CD4-positive, alpha-beta T cell (primary cell): ENCODE measurements around the gene LKAAEAR1. TPM values are rescaled to one million over a fixed set of nuclear protein-coding genes. Genes with fewer than 3 reads are reported as not detected.

Source experiments
- ATAC-seq: fragments of 200-7000 bp; cut with Tn5 transposase; one replicate; pipeline ENCODE4 v1.10.0; 2022; ENCODE audit warnings: mild to moderate bottlenecking; ENCODE audit not compliant: poor library complexity
- CTCF ChIA-PET: fragments of 350-600 bp; sonication (Branson Sonifier 250); formaldehyde crosslinking; loops from one replicate; lab custom pipeline; 2021; ENCODE audit warnings: antibody characterized with exemption, inconsistent platforms; lab: Charles Lee
- POLR2A ChIA-PET: fragments of 350-600 bp; sonication (Branson Sonifier 250); formaldehyde crosslinking; loops from one replicate; lab custom pipeline; 2021; ENCODE audit warnings: antibody characterized with exemption, inconsistent platforms; lab: Charles Lee
- DNase-seq, 14 experiments: peaks; one replicate each; pipeline ENCODE4 v3.0.0-alpha.2; 2013 to 2020; ENCODE audit warnings: mixed read lengths in 2 of 14
- H3K27ac ChIP-seq, 2 donors: one replicate each; pipeline versions ENCODE4 v1.5.1 to v1.7.0; 2013; ENCODE audit warnings: low read length in 2 of 2, low read depth in 1 of 2, mild to moderate bottlenecking in 1 of 2
- H3K27me3 ChIP-seq, 2 experiments: 1 replicate in 1 of 2; 2 replicates in 1 of 2; pipeline versions ENCODE4 v1.6.1 to v1.7.0; 2013; ENCODE audit warnings: low read length in 2 of 2, control low read depth in 1 of 2, mild to moderate bottlenecking in 1 of 2, moderate library complexity in 1 of 2; ENCODE audit not compliant: insufficient read depth in 2 of 2, control insufficient read depth in 1 of 2
- H3K36me3 ChIP-seq: one replicate; pipeline ENCODE4 v1.6.1; 2013; ENCODE audit warnings: low read length, control low read depth; ENCODE audit not compliant: insufficient read depth
- H3K4me1 ChIP-seq: one replicate; pipeline ENCODE4 v1.6.1; 2013; ENCODE audit warnings: low read length, control low read depth; ENCODE audit not compliant: insufficient read depth
- H3K4me3 ChIP-seq: one replicate; pipeline ENCODE4 v1.5.1; 2013; ENCODE audit warnings: mild to moderate bottlenecking, low read length, moderate library complexity
- H3K9me3 ChIP-seq, 2 experiments: 1 replicate in 1 of 2; 2 replicates in 1 of 2; pipeline versions ENCODE4 v1.6.1 to v1.7.0; 2013; ENCODE audit warnings: low read length in 2 of 2, mild to moderate bottlenecking in 2 of 2, control low read depth in 1 of 2, moderate library complexity in 1 of 2; ENCODE audit not compliant: control insufficient read depth in 1 of 2, insufficient read depth in 1 of 2
- H3K27ac Mint-ChIP-seq: one replicate; pipeline ENCODE4 v1.8.0; 2020; ENCODE audit warnings: mixed read lengths
- H3K27me3 Mint-ChIP-seq: one replicate; pipeline ENCODE4 v1.8.0; 2021; ENCODE audit warnings: mixed read lengths
- H3K36me3 Mint-ChIP-seq: one replicate; pipeline ENCODE4 v1.8.0; 2021; ENCODE audit warnings: low read depth, mixed read lengths
- H3K4me1 Mint-ChIP-seq: one replicate; pipeline ENCODE4 v1.8.0; 2021; ENCODE audit warnings: low read depth, mixed read lengths
- H3K4me3 Mint-ChIP-seq: one replicate; pipeline ENCODE4 v1.8.0; 2020; ENCODE audit warnings: mild to moderate bottlenecking, mixed read lengths
- H3K9me3 Mint-ChIP-seq: one replicate; pipeline ENCODE4 v1.8.0; 2020; ENCODE audit warnings: mixed read lengths
- intact Hi-C, 2 experiments: fragments of 100-400 bp; cut with DNase I in 1 of 2; cut with micrococcal nuclease in 1 of 2; formaldehyde crosslinking; loops; one replicate each; pipeline versions ENCODE4 v1.15.1 to v1.9.0; 2023 to 2025; cut with DNase I, micrococcal nuclease
- total RNA-seq, 174 experiments: library from RNA in 2 of 174; stranded (reverse) in 2 of 174; gene quantifications; one replicate each; pipeline ENCODE4 v1.2.3 and lab custom pipeline; 2021 to 2026
- TF ChIP-seq, protein P1 (sequence below): fragments of 200-600 bp; IDR thresholded peaks from one replicate; pipeline ENCODE4 v1.8.0; 2022; ENCODE audit warnings: antibody characterized with exemption, mild to moderate bottlenecking

The LKAAEAR1 gene
- total RNA-seq, 2 experiments from 2014 or later: 0.30 to 0.39 TPM

GRCh38 chr20:64082820-64083377 lies 1.3 kb downstream of the LKAAEAR1 start:
- H3K4me1 ChIP-seq: peaks cover 47% of the 10 kb centered on the region
- intact Hi-C loops: loop anchor here (1.0 to 5.0 kb wide), 2 partner anchors 37 to 169 kb away; no protein-coding TSS in a partner anchor
- Mint-ChIP-seq H3K9me3 (no peaks in the 10 kb centered on the region), H3K4me3 (peak overlapping the region; percentile 77), H3K27me3 (no peaks in the 10 kb centered on the region), H3K4me1 (peaks cover 35% of the 10 kb centered on the region), H3K36me3 (peaks cover 2% of the 10 kb centered on the region), H3K27ac (no peak overlapping the region)
- peaks cover 5 to 12% of the 10 kb centered on the region in 2 experiments for H3K9me3 ChIP-seq
- H3K27me3 ChIP-seq: peaks cover 0 to 5% of the 10 kb centered on the region in 2 experiments
- ChIA-PET POLR2A (interaction anchor here (0.6 to 2.5 kb wide), 7 partner anchors 14 to 173 kb away, joined by 3 to 8 read pairs (median 6); no protein-coding TSS in a partner anchor), CTCF (interaction anchor here (0.8 to 2.6 kb wide), 9 partner anchors 17 to 898 kb away, joined by 3 to 25 read pairs (median 3); partner anchors contain the start of genes PCMTD2 and TCEA2)
- H3K27ac ChIP-seq: no peak overlapping the region
- DNase-seq: no peak
- peak overlapping the region; percentile 37 for H3K4me3 ChIP-seq
- no peaks in the 10 kb centered on the region for H3K36me3 ChIP-seq
- no peak for ATAC-seq
- TF ChIP-seq, protein P1, sequence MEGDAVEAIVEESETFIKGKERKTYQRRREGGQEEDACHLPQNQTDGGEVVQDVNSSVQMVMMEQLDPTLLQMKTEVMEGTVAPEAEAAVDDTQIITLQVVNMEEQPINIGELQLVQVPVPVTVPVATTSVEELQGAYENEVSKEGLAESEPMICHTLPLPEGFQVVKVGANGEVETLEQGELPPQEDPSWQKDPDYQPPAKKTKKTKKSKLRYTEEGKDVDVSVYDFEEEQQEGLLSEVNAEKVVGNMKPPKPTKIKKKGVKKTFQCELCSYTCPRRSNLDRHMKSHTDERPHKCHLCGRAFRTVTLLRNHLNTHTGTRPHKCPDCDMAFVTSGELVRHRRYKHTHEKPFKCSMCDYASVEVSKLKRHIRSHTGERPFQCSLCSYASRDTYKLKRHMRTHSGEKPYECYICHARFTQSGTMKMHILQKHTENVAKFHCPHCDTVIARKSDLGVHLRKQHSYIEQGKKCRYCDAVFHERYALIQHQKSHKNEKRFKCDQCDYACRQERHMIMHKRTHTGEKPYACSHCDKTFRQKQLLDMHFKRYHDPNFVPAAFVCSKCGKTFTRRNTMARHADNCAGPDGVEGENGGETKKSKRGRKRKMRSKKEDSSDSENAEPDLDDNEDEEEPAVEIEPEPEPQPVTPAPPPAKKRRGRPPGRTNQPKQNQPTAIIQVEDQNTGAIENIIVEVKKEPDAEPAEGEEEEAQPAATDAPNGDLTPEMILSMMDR: no peak

DNA sequence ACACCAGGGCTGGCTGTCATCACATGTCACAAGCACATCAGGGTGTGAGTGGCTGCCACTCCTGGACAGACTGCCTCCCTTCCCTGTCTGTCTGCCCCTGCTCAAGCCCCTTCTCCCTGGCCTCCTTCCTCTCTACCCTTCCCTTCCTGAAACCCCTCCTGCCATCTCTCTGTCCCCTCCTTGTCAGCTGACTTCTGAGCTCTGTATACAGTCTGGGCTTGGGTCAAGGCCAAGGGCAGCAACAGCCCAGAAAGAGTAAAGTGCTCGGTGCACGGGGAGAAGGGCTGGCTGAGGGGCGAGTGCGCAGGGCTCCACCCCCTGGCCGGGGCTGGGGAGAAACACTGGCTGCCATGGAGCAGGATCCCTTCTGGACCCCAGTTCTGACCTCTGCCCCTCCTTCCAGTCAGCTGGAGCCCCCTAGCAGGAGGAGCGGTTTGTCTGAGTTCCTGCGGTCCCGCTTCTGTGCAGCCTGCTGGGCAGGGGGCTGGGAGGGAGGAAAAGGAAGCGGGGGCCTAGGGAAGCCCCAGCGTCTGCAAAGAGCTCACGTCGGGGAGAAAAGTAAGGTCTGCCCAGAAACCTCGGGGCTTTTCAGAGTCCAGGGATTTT lies 2.0 kb downstream of the LKAAEAR1 start:
- Mint-ChIP-seq H3K9me3 (no peaks in the 10 kb centered on the region), H3K4me1 (peaks cover 42% of the 10 kb centered on the region), H3K27me3 (no peaks in the 10 kb centered on the region), H3K27ac (peak overlapping the region; percentile 78), H3K4me3 (peak overlapping the region; percentile 85), H3K36me3 (peaks cover 5% of the 10 kb centered on the region)
- H3K4me3 ChIP-seq: no peak overlapping the region
- ChIA-PET CTCF (interaction anchor here (1.3 to 2.6 kb wide), 2 partner anchors 20 to 39 kb away, joined by 6 to 25 read pairs; partner anchors contain the start of gene TCEA2), POLR2A (interaction anchor here (2.5 kb wide), 1 partner anchor 18 kb away, joined by 7 read pairs; no protein-coding TSS in a partner anchor)
- DNase-seq (no peak), ATAC-seq (no peak)
- peaks cover 0 to 6% of the 10 kb centered on the region in 2 experiments for H3K9me3 ChIP-seq
- peaks cover 0 to 5% of the 10 kb centered on the region in 2 experiments for H3K27me3 ChIP-seq
- TF ChIP-seq, protein P1: no peak
- H3K27ac ChIP-seq: no peak overlapping the region
- H3K4me1 ChIP-seq: peaks cover 54% of the 10 kb centered on the region
- no peaks in the 10 kb centered on the region for H3K36me3 ChIP-seq
- intact Hi-C loops: loop anchor here in 1 of 2 experiments (5.0 kb wide), 1 partner anchor 170 kb away; no protein-coding TSS in a partner anchor

DNA sequence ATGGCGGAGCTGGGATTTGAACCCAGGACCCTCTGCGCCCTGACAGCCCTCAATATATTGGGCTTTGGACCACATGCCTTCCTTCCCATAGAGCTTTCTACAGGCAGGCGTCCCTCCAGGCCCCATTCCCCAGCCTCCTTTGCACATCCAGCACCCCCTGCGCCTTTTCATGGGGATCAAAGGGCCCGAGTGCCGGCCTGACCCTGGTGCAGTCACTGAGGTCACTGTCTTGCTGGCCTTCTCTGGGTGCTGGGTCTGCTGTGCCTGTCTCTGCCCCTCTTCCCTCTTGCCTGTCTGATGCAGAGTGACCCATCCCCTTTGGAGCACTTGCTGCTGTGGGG lies 2.6 kb downstream of the LKAAEAR1 start:
- ATAC-seq (no peak), DNase-seq (peak in 1 of 14 experiments; percentile 23)
- peaks cover 0 to 5% of the 10 kb centered on the region in 2 experiments for H3K27me3 ChIP-seq
- Mint-ChIP-seq H3K36me3 (peaks cover 5% of the 10 kb centered on the region), H3K27me3 (no peaks in the 10 kb centered on the region), H3K4me3 (peak overlapping the region; percentile 85), H3K9me3 (no peaks in the 10 kb centered on the region), H3K4me1 (peaks cover 47% of the 10 kb centered on the region), H3K27ac (peak overlapping the region; percentile 78)
- intact Hi-C loops: loop anchor here in 1 of 2 experiments (2.0 to 5.0 kb wide), 2 partner anchors 43 to 171 kb away; no protein-coding TSS in a partner anchor
- ChIA-PET CTCF (interaction anchor here (2.6 kb wide), 1 partner anchor 40 kb away, joined by 25 read pairs; no protein-coding TSS in a partner anchor), POLR2A (interaction anchor here (1.3 kb wide), 1 partner anchor 217 kb away, joined by 5 read pairs; the partner anchor contains the start of gene TPD52L2)
- H3K4me3 ChIP-seq: no peak overlapping the region
- H3K4me1 ChIP-seq: peaks cover 60% of the 10 kb centered on the region
- H3K36me3 ChIP-seq: peaks cover 2% of the 10 kb centered on the region
- peaks cover 0 to 1% of the 10 kb centered on the region in 2 experiments for H3K9me3 ChIP-seq
- no peak overlapping the region for H3K27ac ChIP-seq
- TF ChIP-seq, protein P1: no peak
